SK-N-SH (cell line): ENCODE data around the gene NMBR. TPM values are rescaled to one million over a fixed set of nuclear protein-coding genes. Genes with fewer than 3 reads are reported as not detected.
A peak's percentile ranks its signal among the peaks of the same experiment; 100 is the strongest.
"Not testable (repeated sequence)": the region's sequence is repeated elsewhere in the genome, so short reads cannot be mapped to it uniquely, and the experiment has no call there.

Source experiments
- CTCF ChIA-PET: fragments of 300-600, 350-600 bp; formaldehyde crosslinking; extraction: SDS; loops from one replicate; lab custom pipeline; 2021; lab: Yijun Ruan, JAX
- POLR2A ChIA-PET: fragments of 350-600 bp; sonication (Branson Sonifier 250); formaldehyde crosslinking; extraction: SDS; loops from one replicate; lab custom pipeline; 2020; ENCODE audit warnings: antibody characterized with exemption, inconsistent platforms; lab: Yijun Ruan, JAX
- DNase-seq: peaks from one replicate; pipeline ENCODE4 v3.0.0; 2012
- H2AFZ ChIP-seq: fragments of 200-600 bp; sonication (generic); 2 replicates; pipeline ENCODE4 v1.8.1; 2016; ENCODE audit warnings: antibody characterized with exemption, mild to moderate bottlenecking, low read depth
- H3F3A ChIP-seq: fragments of 200-600 bp; sonication (generic); replicated peaks from 2 replicates; pipeline ENCODE3; 2016; ENCODE audit warnings: antibody characterized with exemption, mild to moderate bottlenecking; ENCODE audit not compliant: insufficient read depth
- H3K27ac ChIP-seq, 2 experiments: fragments of 200-500 bp in 1 of 2; fragments of 200-600 bp in 1 of 2; sonication (Bioruptor generic) in 1 of 2; sonication (generic), shearing (Covaris generic) in 1 of 2; 2 replicates each; pipeline versions ENCODE4 v1.5.1 to v1.6.1; 2014 to 2016; ENCODE audit warnings: low read depth in 2 of 2, inconsistent platforms in 1 of 2, low read length in 1 of 2, mild to moderate bottlenecking in 1 of 2, mixed read lengths in 1 of 2
- H3K27me3 ChIP-seq: fragments of 200-600 bp; sonication (generic), shearing (Covaris generic); 2 replicates; pipeline ENCODE4 v1.6.1; 2016; ENCODE audit warnings: mixed run types; ENCODE audit not compliant: insufficient read depth
- H3K36me3 ChIP-seq, 2 experiments: fragments of 200-500 bp in 1 of 2; fragments of 200-600 bp in 1 of 2; sonication (Bioruptor generic) in 1 of 2; sonication (generic) in 1 of 2; replicated peaks in 1 of 2; 2 replicates each; pipeline versions ENCODE3 to v1.5.1; 2014 to 2016; ENCODE audit warnings: low read length in 1 of 2, mild to moderate bottlenecking in 1 of 2; ENCODE audit not compliant: insufficient read depth in 2 of 2, control insufficient read depth in 1 of 2
- H3K4me1 ChIP-seq, 2 experiments: fragments of 200-500 bp in 1 of 2; fragments of 200-600 bp in 1 of 2; sonication (Bioruptor generic) in 1 of 2; sonication (generic), shearing (Covaris generic) in 1 of 2; 2 replicates each; pipeline versions ENCODE4 v1.5.1 to v1.6.1; 2014 to 2016; ENCODE audit warnings: low read depth in 1 of 2, low read length in 1 of 2, mixed run types in 1 of 2; ENCODE audit not compliant: insufficient read depth in 2 of 2, control insufficient read depth in 1 of 2
- H3K4me2 ChIP-seq: fragments of 200-600 bp; sonication (generic), shearing (Covaris generic); 2 replicates; pipeline ENCODE4 v1.6.1; 2017; ENCODE audit warnings: mixed run types
- H3K4me3 ChIP-seq, 2 experiments: fragments of 200-500 bp in 1 of 2; fragments of 200-600 bp in 1 of 2; sonication (Bioruptor generic) in 1 of 2; sonication (generic), shearing (Covaris generic) in 1 of 2; 2 replicates each; pipeline versions ENCODE4 v1.5.1 to v1.8.1; 2014 to 2016; ENCODE audit warnings: low read depth in 2 of 2, inconsistent platforms in 1 of 2, low read length in 1 of 2, mild to moderate bottlenecking in 1 of 2, mixed read lengths in 1 of 2, moderate library complexity in 1 of 2
- H3K79me2 ChIP-seq: fragments of 200-600 bp; sonication (generic); 2 replicates; pipeline ENCODE4 v1.8.1; 2017; ENCODE audit warnings: mild to moderate bottlenecking; ENCODE audit not compliant: insufficient read depth
- H3K9ac ChIP-seq: fragments of 200-600 bp; sonication (generic); 2 replicates; pipeline ENCODE4 v1.6.1; 2017; ENCODE audit warnings: mixed run types
- H3K9me2 ChIP-seq: fragments of 200-600 bp; sonication (generic); 2 replicates; pipeline ENCODE4 v1.6.1; 2017; ENCODE audit warnings: mixed run types
- H3K9me3 ChIP-seq: fragments of 200-600 bp; sonication (generic); 2 replicates; pipeline ENCODE4 v1.6.1; 2017; ENCODE audit warnings: mixed run types, mild to moderate bottlenecking, moderate library complexity
- H4K20me1 ChIP-seq: fragments of 200-600 bp; sonication (generic); 2 replicates; pipeline ENCODE4 v1.6.1; 2017; ENCODE audit warnings: mild to moderate bottlenecking, mixed run types; ENCODE audit not compliant: insufficient read depth
- FOSL2 ChIP-seq: IDR thresholded peaks from 2 replicates; pipeline ENCODE4 v1.4.0; 2012; ENCODE audit warnings: low read depth, mild to moderate bottlenecking, moderate library complexity, borderline replicate concordance
- GABPA ChIP-seq: IDR thresholded peaks from 2 replicates; pipeline ENCODE4 v1.4.0; 2012; ENCODE audit warnings: low read depth, mild to moderate bottlenecking
- GATA2 ChIP-seq: sonication (generic); formaldehyde crosslinking; IDR thresholded peaks from 2 replicates; pipeline ENCODE4 v1.5.0; 2020; ENCODE audit warnings: mild to moderate bottlenecking, missing genetic modification reagents
- JUND ChIP-seq: IDR thresholded peaks from 2 replicates; pipeline ENCODE4 v1.4.0; 2012
- REST ChIP-seq: IDR thresholded peaks from 2 replicates; pipeline ENCODE4 v1.6.1; 2012; ENCODE audit warnings: mild to moderate bottlenecking, low read depth, low read length, moderate library complexity
- SIN3A ChIP-seq: IDR thresholded peaks from 2 replicates; pipeline ENCODE4 v1.6.1; 2012; ENCODE audit warnings: low read depth, mild to moderate bottlenecking, low read length, moderate library complexity, borderline replicate concordance
- SMC3 ChIP-seq: IDR thresholded peaks from 2 replicates; pipeline ENCODE4 v1.6.1; 2012; ENCODE audit warnings: low read depth, low read length, improper control_type of control experiment
- TCF12 ChIP-seq: IDR thresholded peaks from 2 replicates; pipeline ENCODE4 v1.4.0; 2012
- TEAD4 ChIP-seq: IDR thresholded peaks from 2 replicates; pipeline ENCODE4 v1.4.0; 2012; ENCODE audit warnings: mild to moderate bottlenecking, borderline replicate concordance; ENCODE audit not compliant: insufficient read depth
- YY1 ChIP-seq: IDR thresholded peaks from 2 replicates; pipeline ENCODE4 v1.4.0; 2012; ENCODE audit warnings: low read depth, mild to moderate bottlenecking
- WGBS: methylation state at CpG from one replicate; pipeline ENCODE4 v1.1.6; 2017; ENCODE audit warnings: low lambda C conversion rate; 5-methylcytosine and 5-hydroxymethylcytosine counted together
- polyA plus RNA-seq, 3 experiments: library from polyadenylated mRNA; depleted of rRNA; stranded (reverse); fragments of >200 nt; gene quantifications; 2 replicates each; pipeline ENCODE4 v1.2.3, GENCODE V29; 2012

NMBR gene
- polyA plus RNA-seq, 1 of the 3 experiments (the other 2 are of a cell fraction) = not detected

GRCh38 chr6:142152746-142153145, 5.8 kb upstream of the NMBR start:
- Histone ChIP-seq H3K36me3 (peaks cover 12 to 20% of the 10 kb centered on the region in 2 experiments), H3K27ac (peak overlapping the region in 1 of 2 experiments; percentile 69; a peak in 3 of 4 replicates), H3K27me3 (no peaks in the 10 kb centered on the region), H3K9me3 (no peaks in the 10 kb centered on the region), H2AFZ (no peak overlapping the region), H3K4me3 (no peak overlapping the region), H3K9ac (no peak overlapping the region), H3K9me2 (no peaks in the 10 kb centered on the region), H3F3A (peaks cover 35% of the 10 kb centered on the region), H3K4me2 (0 out of 2 replicates have a peak overlapping the region, but pooled peaks have one; percentile 1), H3K4me1 (peaks cover 8 to 10% of the 10 kb centered on the region in 2 experiments; a peak in 3 of 4 replicates), H3K79me2 (peaks cover 97% of the 10 kb centered on the region), H4K20me1 (peaks cover 12% of the 10 kb centered on the region)
- no peak for DNase-seq
- POLR2A ChIA-PET = no interaction called here
- TF ChIP-seq GABPA = no peak
- TF ChIP-seq TCF12 = peak; percentile 41; the same call in 1 of the 2 replicates
- TF ChIP-seq JUND = peak; percentile 45
- TF ChIP-seq SMC3 = no peak
- TF ChIP-seq TEAD4 = 0 out of 2 replicates have a peak, but pooled peaks have one; percentile 12
- no peak for TF ChIP-seq REST
- peak; percentile 43; the same call in 1 of the 2 replicates for TF ChIP-seq FOSL2
- no peak for TF ChIP-seq SIN3A
- CTCF ChIA-PET = no interaction called here

- H3K27ac ChIP-seq, DNase-seq, H3K4me3 ChIP-seq, H3K9ac ChIP-seq, H3K79me2 ChIP-seq, H3K27me3 ChIP-seq, H3K9me2 ChIP-seq, H3K4me1 ChIP-seq, H3K9me3 ChIP-seq, H4K20me1 ChIP-seq, H3F3A ChIP-seq, H3K36me3 ChIP-seq, H3K4me2 ChIP-seq, POLR2A ChIA-PET: not testable (repeated sequence)
- CTCF ChIA-PET = interaction anchor here (0.7 to 1.5 kb wide), 2 partner anchors 11 to 386 kb away, joined by 3 read pairs; no protein-coding TSS in a partner anchor
- H2AFZ ChIP-seq = 0 out of 2 replicates have a peak overlapping the region, but pooled peaks have one; percentile 29
- WGBS = 62% methylated on average over 13 of the region's 13 CpGs
These were observed 5.4 kb downstream of the NMBR start for GRCh38 chr6:142141531-142141930.

- Histone ChIP-seq H3K4me1 (no peaks in the 10 kb centered on the region), H3K27me3 (no peaks in the 10 kb centered on the region), H3K9me2 (no peaks in the 10 kb centered on the region), H3K9ac (no peak overlapping the region), H3K4me2 (no peak overlapping the region), H3F3A (no peaks in the 10 kb centered on the region), H2AFZ (no peak overlapping the region; the same call in 1 of the 2 replicates), H3K9me3 (no peaks in the 10 kb centered on the region), H3K36me3 (no peaks in the 10 kb centered on the region), H4K20me1 (no peaks in the 10 kb centered on the region), H3K79me2 (no peaks in the 10 kb centered on the region), H3K4me3 (no peak overlapping the region), H3K27ac (no peak overlapping the region)
- no peak for TF ChIP-seq GATA2 (CRISPR knock-in tag)
- TF ChIP-seq JUND = no peak
- TF ChIP-seq FOSL2 = no peak
- TF ChIP-seq YY1 = no peak
- no peak for TF ChIP-seq TCF12
- DNase-seq = no peak
- CTCF ChIA-PET = interaction anchor here (1.3 to 1.4 kb wide), 2 partner anchors 8 to 248 kb away, joined by 3 to 7 read pairs; partner anchors contain the start of genes NMBR and VTA1
- 5% methylated on average over 2 of the region's 2 CpGs for WGBS
- POLR2A ChIA-PET = no interaction called here
These were observed 8.0 kb downstream of the NMBR start for GRCh38 chr6:142138876-142139275.
